HG02885 (cell line): ENCODE measurements around the gene GLI3.

Experiments
- ATAC-seq: cut with Tn5 transposase; IDR thresholded peaks from one replicate; pipeline ENCODE4 v1.9.1; 2021; ENCODE audit warnings: mild to moderate bottlenecking; ENCODE audit not compliant: unreplicated experiment, poor library complexity

The GLI3 gene

DNA sequence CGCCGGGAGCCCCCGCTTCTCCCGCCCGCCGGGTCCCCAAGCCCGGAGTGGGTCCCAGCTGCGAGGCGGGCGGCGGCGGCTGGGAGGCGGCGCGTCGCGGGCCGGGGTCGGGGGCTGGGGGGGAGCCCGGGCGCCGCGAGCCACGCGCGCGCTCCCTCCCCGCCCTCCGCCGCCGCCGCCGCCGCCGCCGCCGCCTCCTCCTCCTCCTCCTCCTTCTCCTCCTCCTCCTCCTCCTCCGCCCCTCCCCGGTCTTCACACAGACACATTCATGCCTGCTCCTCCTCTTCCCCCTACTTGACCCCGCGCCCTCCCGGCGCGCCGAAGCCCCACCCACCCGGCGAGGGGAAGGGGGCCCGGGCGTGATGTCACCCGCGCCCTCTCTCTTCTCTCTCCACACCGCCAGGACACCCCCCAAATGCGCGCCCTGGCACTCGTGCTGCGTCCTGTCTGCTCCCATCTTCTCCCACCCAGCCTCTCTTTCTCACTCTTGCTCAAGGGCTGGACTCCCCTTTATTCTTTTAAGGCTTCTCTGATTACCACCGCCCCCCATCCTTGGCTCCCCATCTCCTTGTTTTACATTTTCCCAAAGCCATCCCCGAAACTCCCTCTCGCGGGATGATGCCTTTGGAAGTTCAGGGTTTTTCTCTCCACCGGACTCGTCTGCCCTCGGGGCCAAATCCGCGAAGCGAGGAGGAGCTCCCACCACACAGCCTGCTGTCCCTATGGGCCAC, 967 bp upstream of the GLI3 start:
- no peak for ATAC-seq

DNA sequence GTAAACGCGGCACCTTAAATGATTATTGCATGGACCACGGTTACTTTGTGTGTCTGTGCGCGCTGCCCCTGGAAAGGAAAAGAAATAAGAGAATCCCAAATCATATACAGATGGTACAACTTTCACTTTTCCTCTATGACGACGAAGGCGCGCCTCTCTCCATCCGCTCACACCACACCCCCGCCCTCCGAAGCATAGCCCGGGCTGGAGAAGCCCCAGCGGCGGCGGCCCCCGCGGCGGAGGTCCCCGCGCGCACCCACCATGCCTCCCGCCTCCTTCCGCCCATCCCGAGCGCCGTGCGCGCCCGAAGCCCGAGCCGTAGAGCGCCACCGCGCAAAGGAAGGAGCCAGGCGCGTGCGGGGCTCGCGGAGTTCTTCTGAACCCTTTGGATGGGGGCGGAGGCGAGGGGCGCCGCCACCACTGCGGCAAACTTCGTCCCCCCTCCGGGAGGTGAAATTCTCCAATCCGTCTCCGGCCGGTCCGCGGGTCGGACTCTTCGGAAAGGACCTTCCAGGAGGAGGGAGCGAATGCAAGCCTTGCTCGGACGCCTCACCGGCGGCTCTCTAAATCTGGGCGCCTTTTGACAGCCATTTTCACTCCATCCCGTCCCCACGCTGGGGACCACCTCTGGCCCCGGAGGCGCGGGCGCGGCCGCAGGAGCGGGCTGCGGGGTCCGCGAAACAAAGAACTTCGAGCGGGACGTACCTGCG, 588 bp downstream of the GLI3 start:
- peak; percentile 33 for ATAC-seq

DNA sequence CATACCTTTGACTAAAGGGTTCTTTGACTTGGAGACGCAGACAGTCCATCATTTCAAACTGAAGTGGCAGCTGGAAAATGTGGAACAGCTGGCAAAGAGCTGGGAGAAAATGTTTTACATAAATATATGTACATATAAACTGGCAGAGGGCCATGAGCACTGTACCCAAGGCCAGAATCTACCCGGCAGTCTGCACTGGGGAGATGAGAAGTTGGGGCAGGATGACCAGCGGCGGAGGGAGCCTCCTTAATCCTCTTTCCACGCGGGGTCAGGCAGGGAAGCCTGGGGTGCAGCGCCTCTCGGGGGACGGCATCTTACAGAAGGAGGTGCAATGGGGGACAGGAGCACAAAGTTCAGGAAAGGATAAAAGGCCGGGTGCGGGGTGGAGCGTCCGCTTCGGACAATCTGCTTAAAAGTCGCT, 1.3 kb downstream of the GLI3 start:
- no peak for ATAC-seq

DNA sequence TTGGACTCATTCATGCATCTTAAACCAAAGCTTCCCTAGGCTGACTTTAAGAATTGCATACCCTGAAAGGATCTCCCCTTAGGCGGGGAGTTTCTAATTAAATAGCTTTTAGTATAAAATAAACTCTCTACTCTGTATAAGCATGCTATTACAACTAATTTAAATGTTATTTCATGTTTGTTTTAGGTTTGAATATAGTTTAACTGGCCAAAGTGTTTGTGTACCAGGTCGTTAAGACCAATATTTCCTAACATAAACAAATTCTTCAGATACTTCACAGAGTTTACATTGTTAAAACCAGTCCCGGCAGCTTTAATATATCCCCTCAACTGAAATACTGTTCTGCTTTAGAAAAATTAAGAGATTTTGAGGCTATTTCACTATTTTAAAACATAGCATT, 2.3 kb downstream of the GLI3 start:
- no peak for ATAC-seq

DNA sequence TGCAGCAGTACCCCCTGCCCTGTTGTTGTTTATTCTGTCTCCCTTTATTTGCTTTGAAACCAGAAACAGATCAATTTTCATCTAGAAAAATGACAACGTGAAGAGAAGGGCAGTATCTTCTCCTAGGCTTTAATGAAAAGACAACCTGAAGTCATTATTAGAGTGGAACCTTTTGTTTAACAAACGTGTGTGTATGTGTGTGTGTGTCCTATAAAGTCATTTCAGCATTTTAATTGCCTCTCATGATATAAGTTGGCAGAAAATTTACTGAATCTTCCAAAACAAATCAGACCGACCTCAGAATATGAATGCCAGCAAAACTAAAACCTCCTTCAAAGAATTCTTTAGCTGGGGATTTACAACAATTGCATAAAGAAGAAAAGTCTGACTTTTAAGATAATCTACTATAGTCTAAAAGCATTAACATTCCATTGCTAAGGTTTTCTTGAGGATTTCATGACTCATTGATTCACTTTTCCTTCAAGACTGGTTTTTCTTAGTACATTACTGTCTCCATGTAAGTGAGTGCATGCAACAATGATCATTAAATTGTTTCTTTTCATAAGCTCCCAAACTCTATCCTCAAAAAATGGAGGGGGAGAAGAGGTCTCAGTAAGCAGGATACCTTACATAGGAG, 3.2 kb downstream of the GLI3 start:
- no peak for ATAC-seq

DNA sequence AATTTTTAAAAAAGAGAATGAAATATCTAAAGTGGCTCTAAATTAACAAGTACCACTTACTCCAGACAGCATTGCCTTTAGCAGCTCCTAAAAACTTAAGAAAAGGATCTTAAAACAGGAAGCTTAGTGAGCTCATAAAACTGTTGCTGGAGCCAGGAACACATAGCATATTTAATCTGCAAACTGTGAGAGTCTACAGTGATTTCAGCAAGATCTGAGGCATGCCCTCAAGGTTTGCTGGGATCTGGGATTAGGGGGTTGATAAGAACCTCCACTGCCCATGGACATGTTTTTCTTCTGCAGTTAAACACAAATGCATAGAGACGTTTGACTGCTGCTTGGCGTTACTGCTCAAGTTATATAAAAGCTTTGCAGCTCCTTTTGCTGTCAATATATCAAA, 3.8 kb downstream of the GLI3 start:
- no peak for ATAC-seq

DNA sequence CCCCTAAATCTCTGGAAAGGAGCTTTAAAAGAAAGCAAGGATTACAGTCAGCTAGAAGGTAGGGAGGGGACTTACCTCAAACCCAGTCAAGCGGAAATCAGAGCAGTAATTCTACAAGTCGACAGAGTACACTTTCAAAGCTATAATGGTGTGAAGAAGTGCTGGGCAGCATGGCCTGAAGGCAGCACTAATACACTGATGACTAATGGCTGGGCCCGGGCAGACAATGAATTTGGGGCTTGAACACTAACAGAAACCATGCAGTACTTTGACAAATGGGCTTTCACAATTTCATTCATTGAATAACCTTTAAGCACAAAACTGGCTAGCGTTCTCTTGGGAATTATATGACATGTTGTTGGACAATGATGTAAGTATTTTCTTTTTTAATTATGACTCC, 4.7 kb downstream of the GLI3 start:
- ATAC-seq, result no peak

DNA sequence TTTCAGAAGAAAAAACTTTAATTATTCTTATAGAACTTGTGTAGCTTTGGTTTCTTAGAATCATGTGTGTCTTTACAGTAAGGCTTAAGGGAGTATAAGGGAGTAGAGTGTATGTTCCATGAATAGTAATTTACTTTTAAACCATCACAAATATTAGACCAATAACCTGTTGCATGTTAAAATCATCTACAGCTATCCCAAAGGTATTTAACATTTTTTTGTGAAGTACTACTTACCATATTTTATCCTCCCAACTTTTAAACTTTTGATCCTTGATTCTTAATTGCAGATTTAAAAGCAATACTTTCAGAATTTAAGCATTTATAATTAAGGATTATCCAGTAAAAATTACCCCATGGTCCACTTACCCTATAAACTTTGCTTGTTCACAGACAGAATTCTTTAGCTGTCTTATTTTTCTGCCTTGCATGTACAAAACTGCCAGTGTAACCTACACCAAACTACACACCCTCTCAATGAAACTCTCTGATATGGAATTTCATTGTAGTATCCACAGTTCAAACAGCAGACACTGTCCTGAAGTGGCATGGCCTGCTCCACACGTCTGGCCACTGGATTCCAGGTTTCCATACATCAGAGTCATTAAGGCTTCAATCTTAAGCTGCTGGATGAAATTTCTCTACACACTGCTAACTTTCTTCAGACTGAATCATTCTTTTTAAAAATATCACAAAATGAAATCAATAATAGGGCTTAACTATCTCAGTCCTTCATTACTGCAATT, 5.8 kb downstream of the GLI3 start:
- no peak for ATAC-seq

DNA sequence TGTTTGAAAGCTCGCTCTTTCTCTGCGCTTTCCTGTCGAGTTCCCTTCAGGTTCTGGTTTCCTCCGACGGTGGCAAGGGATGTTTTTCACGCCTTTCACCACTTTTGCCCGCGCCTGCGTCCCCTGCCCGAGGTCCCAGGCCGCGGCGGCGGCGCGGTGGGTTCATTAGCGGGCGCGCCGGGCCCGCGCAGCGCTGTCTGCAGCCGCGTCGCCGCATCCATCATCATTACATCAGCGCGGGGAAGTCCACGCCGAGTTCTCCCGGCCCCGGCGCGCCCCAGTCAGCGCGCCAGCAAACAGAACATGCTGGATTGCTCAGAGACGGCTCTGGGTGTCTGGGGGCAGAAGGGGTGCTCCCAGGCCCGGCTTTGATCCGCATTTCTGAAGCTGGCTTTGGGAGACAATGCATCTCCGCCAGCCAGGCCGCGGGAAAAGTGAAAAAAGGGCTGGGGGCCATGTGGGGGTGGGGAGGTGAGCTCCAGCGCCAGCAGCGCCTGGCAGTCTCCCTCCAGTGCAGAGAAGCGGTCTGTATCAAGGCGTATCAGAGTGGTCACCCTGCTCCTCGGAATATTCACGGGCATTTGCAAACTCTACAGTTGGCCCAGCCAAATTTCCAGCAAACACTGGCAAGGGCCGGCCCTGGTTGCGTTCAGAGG, 8.9 kb downstream of the GLI3 start:
- peak; percentile 47 for ATAC-seq

DNA sequence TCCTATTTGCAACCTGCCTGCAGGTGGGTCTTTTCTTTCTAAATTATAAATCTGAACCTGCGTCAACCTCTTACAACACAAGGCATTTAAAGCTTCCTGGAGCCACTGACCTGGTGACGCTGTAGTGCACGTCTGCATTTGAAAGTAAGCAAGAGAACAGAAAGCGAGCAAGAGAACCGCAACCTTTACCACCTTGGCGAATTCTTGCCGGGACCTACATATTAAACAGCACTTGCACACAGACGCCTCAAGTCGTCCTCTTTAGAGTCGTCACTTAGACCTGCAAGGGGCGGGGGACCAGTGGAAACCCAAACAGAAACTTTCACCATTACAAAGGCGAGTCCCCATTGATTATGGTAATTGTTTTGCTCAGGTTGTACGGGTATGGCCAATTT, 9.5 kb downstream of the GLI3 start:
- ATAC-seq, result peak; percentile 82

DNA sequence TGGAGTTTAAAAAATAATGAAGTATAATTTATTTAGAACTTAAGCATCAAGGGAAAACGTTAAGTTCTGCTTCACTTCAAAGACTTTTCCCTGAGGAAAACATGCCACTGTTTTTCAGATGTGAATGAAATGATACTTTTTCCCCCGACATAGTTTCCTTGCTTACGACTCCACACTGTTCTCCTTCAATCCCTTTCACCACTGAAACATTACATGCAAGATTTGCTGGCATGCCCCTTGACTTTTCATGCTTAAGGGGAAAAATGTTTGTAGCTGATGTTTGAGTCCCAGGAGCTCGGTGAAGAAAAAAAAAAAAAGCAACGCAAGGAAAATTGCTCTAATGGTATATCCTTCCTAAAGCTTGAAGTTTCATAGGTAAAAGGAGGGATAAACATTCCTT, 10.0 kb downstream of the GLI3 start:
- ATAC-seq, result no peak

DNA sequence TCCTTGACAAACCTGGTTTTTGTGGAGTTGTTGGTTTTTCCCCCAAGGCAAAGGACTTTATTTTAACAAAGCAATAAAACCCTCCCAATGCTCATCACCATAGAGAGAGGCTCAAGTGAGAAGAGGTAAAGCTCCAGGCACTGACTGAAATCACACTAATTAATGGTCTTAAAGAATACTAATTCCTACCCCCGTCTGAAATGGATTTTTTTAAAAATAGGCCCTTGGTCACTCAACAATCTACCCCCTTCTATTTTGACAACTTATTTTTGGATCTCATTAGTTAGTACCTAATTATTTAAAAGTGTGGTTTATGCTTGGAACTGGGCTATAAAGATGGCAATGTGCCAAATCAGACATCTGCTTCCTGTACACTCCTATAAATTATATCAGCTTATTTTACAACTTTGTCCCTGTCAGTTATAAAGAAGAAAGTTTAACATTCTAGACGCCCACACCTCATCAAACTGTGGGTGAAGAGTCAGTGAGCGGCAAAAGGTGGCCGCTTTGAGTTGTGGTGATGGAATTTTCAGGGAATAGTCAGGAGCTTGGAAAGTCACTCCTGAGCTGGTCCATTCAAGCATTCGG, 10.6 kb downstream of the GLI3 start:
- ATAC-seq, result no peak

DNA sequence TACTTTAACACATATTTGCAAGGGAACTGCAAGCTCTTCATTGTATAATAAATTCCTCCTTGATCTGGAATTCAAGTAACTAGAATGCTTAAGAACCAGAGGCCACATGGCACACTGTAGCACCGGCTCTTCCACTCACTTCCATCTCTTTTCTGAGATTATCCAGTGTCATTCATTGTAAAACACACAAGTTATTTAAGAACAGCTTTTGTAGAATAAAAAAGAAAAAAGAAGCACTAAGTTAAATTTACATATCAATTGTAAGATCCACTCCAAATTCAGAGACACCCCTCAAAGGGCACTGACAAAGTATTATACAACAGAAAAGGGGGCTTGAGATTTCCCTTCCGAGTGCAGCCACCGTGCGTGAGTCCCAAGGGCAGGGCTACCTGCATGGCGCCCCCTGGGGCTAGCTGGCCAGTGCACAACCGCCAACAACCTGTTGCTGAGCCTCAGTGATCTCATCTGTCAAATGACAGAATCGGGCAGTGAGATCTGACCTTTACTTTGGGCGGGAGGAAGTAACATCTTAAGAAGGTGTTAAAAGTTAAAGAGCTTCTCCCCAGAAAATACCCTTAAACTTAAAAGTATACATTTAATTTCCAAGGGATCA, 12.5 kb downstream of the GLI3 start:
- no peak for ATAC-seq

DNA sequence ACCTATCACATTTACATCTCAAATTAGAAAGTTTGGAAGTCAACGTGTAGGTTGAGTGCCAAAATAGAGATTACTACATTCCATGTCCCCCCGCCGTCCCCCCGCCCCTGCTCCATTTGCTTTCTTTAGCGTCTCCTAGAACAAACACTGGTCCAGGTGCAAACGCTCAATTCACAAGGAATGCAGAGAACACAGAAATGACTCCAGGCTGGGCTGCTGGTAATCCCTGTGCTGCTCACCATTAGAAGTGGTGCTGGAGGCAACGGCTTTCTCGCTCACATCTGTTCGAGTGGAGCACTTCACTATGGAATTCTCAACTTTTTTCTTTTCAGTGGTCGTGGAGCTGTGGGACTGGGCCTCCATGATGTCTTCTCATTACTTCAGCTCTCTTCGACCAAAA, 14.1 kb downstream of the GLI3 start:
- ATAC-seq, result no peak

DNA sequence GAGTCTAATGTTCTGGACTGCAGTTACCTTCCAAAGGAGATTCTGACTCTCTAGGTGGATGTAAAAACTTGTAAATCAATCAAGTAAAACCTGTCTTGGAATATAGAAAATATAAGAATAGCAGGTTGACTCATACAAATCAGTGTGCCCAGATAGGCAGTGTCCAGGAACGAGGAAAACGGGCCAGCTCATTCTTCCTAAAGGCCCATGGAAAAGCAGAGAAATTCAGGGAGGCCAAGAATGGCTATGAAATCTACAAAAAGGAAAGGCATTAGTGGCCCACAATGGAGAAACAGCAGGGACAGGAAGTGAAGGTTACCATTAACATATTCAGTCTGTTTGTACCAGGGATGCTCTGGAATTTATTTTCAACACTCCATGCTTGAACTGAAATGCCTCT, 14.9 kb downstream of the GLI3 start:
- no peak for ATAC-seq

DNA sequence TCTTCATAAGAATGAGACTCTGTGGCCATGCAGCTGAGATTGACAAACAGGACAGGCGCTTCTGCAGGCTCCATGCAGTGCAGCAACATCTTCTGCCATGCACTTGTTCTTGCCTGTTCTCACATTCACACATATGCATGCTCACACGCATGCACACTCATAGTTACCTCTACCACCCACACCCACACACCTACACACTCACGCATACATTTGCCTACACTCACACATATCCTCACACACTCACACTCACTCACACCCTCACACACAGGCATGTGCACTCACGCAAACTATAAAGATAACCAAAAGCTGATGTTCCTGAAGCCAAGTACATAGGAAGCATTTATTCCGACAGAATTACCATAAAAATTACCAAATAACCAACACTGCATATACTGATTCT, 15.7 kb downstream of the GLI3 start:
- ATAC-seq, result no peak

DNA sequence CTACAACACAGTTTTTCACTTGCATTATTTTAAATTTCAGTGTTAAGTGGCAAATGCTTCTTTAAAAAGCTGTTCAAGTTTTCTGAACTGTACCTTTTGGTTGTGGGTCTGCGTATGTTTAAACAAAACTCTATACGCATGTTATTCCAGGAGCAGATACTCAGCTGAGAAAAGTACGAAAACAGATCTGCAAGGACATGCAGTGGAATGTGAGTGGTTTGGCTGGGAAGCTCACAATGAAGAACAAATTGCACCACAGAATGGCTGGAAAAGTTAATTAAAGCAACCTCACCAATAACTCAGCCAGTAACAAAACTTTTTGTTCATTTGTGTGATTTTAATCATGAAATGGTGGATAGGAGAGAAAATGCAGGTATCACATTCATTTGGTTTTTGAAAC, 17.6 kb downstream of the GLI3 start:
- ATAC-seq, result no peak

DNA sequence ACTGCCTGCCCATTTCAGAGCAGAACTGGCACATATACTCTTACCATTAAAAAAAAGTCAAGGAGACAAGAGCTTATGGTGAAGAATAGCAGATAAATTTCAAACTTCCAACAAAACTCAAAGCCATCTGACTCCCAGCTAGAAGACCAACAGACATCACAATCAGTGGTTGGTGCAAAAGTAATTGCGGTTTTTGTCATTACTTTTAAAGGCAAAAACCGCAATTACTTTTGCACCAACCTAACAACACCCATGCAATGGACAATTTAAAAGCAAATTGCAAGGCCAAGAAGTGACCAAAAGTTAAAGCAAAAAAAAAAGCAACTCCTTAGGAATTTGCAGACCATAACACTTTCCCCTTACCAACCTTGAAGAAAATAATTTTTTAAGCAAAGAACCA, 18.8 kb downstream of the GLI3 start:
- no peak for ATAC-seq

DNA sequence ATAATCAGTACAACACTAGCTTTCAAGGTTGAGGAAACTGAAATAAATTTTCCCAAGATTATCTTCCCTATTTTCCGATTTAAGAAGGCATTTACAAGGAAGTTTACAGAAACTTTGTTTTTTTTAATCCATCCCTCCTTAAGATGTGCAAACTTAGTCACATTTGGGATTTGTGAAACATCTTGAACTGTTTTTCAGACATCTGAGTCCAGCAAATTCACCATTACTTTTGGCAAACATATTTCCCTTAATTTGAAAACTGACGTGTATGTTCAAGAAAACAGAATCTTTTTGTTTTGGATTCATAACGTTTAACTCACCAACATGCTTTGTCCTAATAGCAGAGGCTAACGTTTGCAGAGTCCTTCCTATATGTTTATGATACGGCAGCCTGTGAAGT, 19.5 kb downstream of the GLI3 start:
- no peak for ATAC-seq

DNA sequence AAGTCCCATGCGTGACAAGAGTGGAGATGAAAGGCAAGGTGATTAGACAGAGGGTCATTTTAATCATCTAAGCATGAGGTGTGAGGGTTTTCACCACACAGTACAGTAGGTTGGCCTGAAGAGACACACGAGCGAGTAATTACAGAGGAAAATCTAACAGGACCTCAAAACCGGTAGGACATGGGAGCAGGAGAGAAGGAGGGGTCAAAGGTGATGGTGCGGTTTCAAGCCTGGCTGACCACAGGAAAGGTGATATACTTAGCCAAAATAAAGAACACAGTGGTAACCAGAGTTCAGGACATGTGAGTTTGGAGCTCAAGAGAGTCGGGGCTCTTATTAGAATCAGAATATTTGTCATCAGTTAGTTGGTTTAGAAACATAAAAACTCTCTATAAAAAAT, 20.0 kb downstream of the GLI3 start:
- no peak for ATAC-seq
